Daoy (cell line): ENCODE data around the gene PCGF6. TPM values are rescaled to one million over a fixed set of nuclear protein-coding genes. Genes with fewer than 3 reads are reported as not detected.

Experiments used
- DNase-seq: peaks from one replicate; pipeline ENCODE4 v3.0.0-alpha.2; 2015; ENCODE audit warnings: low read depth
- total RNA-seq: library from RNA; depleted of rRNA; stranded (reverse); fragments of >200 nt; shearing (Covaris generic); gene quantifications from 2 replicates; pipeline ENCODE4 v1.2.3, GENCODE V29; 2014; rRNA removed

PCGF6 gene
- total RNA-seq, 1 experiment from 2014 or later, result 25.1 TPM

- no peak for DNase-seq
Observed at GRCh38 chr10:103257812-103258211, 93.1 kb downstream of the PCGF6 start.

- DNase-seq, result no peak
Observed at GRCh38 chr10:103256613-103257012, 94.3 kb downstream of the PCGF6 start.

- DNase-seq, result peak; percentile 49
Observed at GRCh38 chr10:103254538-103255325, 96.2 kb downstream of the PCGF6 start.

- no peak for DNase-seq
Observed at GRCh38 chr10:103254113-103254512, 96.8 kb downstream of the PCGF6 start.

Other genes with a start within 250 kb of the PCGF6 start
- gene NT5C2, start 157.9 kb downstream of the PCGF6 start, total RNA-seq, result 33.6 and 34.2 TPM in 2 replicates
- gene RPEL1, start 105.3 kb downstream of the PCGF6 start, total RNA-seq, result 0.06 TPM in 2 replicates
- gene INA, start 74.0 kb downstream of the PCGF6 start, total RNA-seq, result 0.46 and 1.1 TPM in 2 replicates
- 7.7 and 9.6 TPM in 2 replicates for gene TAF5, start 16.8 kb upstream of the PCGF6 start, total RNA-seq
- 588 and 606 TPM in 2 replicates for gene ATP5MK, start 45.3 kb upstream of the PCGF6 start, total RNA-seq
- gene PDCD11, start 45.5 kb upstream of the PCGF6 start, total RNA-seq, result 44.2 and 51.3 TPM in 2 replicates
- gene CALHM2, start 101.2 kb upstream of the PCGF6 start, total RNA-seq, result 1.9 and 3.8 TPM in 2 replicates
- gene CALHM1, start 107.8 kb upstream of the PCGF6 start, total RNA-seq, result not detected in 2 replicates
- gene CALHM3, start 128.1 kb upstream of the PCGF6 start, total RNA-seq, result 0.29 TPM in 1 of 2 replicates, not detected in the other
- gene NEURL1, start 142.6 kb upstream of the PCGF6 start, total RNA-seq, result 0.03 TPM in 1 of 2 replicates, not detected in the other